ENCODE results near the gene HMG20A.

The HMG20A gene

GRCh38 chr15:77499087-77499760 is 78.5 kb downstream of the HMG20A start:
- H3K27me3 ChIP-seq (replicated peaks; ENCODE audit: control insufficient read depth, insufficient read depth, low read length) = no peaks in the 10 kb centered on the region
- H3K36me3 ChIP-seq (ENCODE audit: control insufficient read depth, insufficient read depth, low read length) = no peaks in the 10 kb centered on the region
- no peak for TF ChIP-seq CTCF (IDR thresholded peaks at IDR 0.05; ENCODE audit: insufficient read depth, low read length, poor library complexity, severe bottlenecking)
- H3K4me3 ChIP-seq (replicated peaks; ENCODE audit: low read depth, low read length) = no peak overlapping the region
- DNase-seq (ENCODE audit: extremely low read depth, insufficient read length) = no peak

GRCh38 chr15:77500989-77501388 is 80.3 kb downstream of the HMG20A start:
- Histone ChIP-seq H3K4me3 (replicated peaks; ENCODE audit: low read depth, low read length) (no peak overlapping the region), H3K27me3 (replicated peaks; ENCODE audit: control insufficient read depth, insufficient read depth, low read length) (no peaks in the 10 kb centered on the region), H3K36me3 (ENCODE audit: control insufficient read depth, insufficient read depth, low read length) (no peaks in the 10 kb centered on the region)
- no peak for TF ChIP-seq CTCF (IDR thresholded peaks at IDR 0.05; ENCODE audit: insufficient read depth, low read length, poor library complexity, severe bottlenecking)
- DNase-seq (ENCODE audit: extremely low read depth, insufficient read length) = no peak

- TF ChIP-seq CTCF (IDR thresholded peaks at IDR 0.05; ENCODE audit: insufficient read depth, low read length, poor library complexity, severe bottlenecking) = no peak
- DNase-seq (ENCODE audit: extremely low read depth, insufficient read length) = no peak
- Histone ChIP-seq H3K4me3 (replicated peaks; ENCODE audit: low read depth, low read length) (no peak overlapping the region), H3K36me3 (ENCODE audit: control insufficient read depth, insufficient read depth, low read length) (no peaks in the 10 kb centered on the region), H3K27me3 (replicated peaks; ENCODE audit: control insufficient read depth, insufficient read depth, low read length) (no peaks in the 10 kb centered on the region)
Observed at GRCh38 chr15:77502379-77503095, 81.8 kb downstream of the HMG20A start.

- TF ChIP-seq CTCF (IDR thresholded peaks at IDR 0.05; ENCODE audit: insufficient read depth, low read length, poor library complexity, severe bottlenecking) = no peak
- H3K4me3 ChIP-seq (replicated peaks; ENCODE audit: low read depth, low read length) = no peak overlapping the region
- no peak for DNase-seq (ENCODE audit: extremely low read depth, insufficient read length)
- no peaks in the 10 kb centered on the region for H3K36me3 ChIP-seq (ENCODE audit: control insufficient read depth, insufficient read depth, low read length)
- H3K27me3 ChIP-seq (replicated peaks; ENCODE audit: control insufficient read depth, insufficient read depth, low read length) = no peaks in the 10 kb centered on the region
Observed at GRCh38 chr15:77503240-77503639, 82.6 kb downstream of the HMG20A start.

GRCh38 chr15:77503764-77504163 is 83.1 kb downstream of the HMG20A start:
- no peak overlapping the region for H3K4me3 ChIP-seq (replicated peaks; ENCODE audit: low read depth, low read length)
- no peak for DNase-seq (ENCODE audit: extremely low read depth, insufficient read length)
- no peaks in the 10 kb centered on the region for H3K27me3 ChIP-seq (replicated peaks; ENCODE audit: control insufficient read depth, insufficient read depth, low read length)
- H3K36me3 ChIP-seq (ENCODE audit: control insufficient read depth, insufficient read depth, low read length) = no peaks in the 10 kb centered on the region
- no peak for TF ChIP-seq CTCF (IDR thresholded peaks at IDR 0.05; ENCODE audit: insufficient read depth, low read length, poor library complexity, severe bottlenecking)

Data from GM06990 (cell line).